Neural cell (in vitro differentiated cells): ENCODE results near the gene NPC1. TPM values are rescaled to one million over a fixed set of nuclear protein-coding genes. Genes with fewer than 3 reads are reported as not detected.
"Not testable (repeated sequence)": the region's sequence is repeated elsewhere in the genome, so short reads cannot be mapped to it uniquely, and the experiment has no call there.

ENCODE experiments used
- H2AFZ ChIP-seq: fragments of 200-600, 300-800 bp; sonication (generic), shearing (Covaris generic); 2 replicates; pipeline ENCODE4 v1.6.0; 2014; ENCODE audit warnings: low read depth, mild to moderate bottlenecking, antibody characterized with exemption, low read length, moderate library complexity
- H3F3A ChIP-seq: fragments of 200-600 bp; shearing (Covaris generic); 2 replicates; pipeline ENCODE4 v1.6.1; 2016; ENCODE audit warnings: mild to moderate bottlenecking, moderate library complexity, mixed read lengths, antibody characterized with exemption, low read length; ENCODE audit not compliant: insufficient read depth, poor library complexity, severe bottlenecking
- H3K27ac ChIP-seq: fragments of 200-600, 300-800 bp; sonication (generic), shearing (Covaris generic); 2 replicates; pipeline ENCODE4 v1.5.1; 2014; ENCODE audit warnings: mild to moderate bottlenecking, low read length, moderate library complexity
- H3K27me3 ChIP-seq: fragments of 300-800, 200-600 bp; sonication (generic), shearing (Covaris generic); 2 replicates; pipeline ENCODE4 v1.6.0; 2014; ENCODE audit warnings: mild to moderate bottlenecking, low read depth, low read length, moderate library complexity; ENCODE audit not compliant: insufficient read depth
- H3K36me3 ChIP-seq: fragments of 300-800, 200-600 bp; sonication (generic), shearing (Covaris generic); 2 replicates; pipeline ENCODE4 v1.5.1; 2014; ENCODE audit warnings: mild to moderate bottlenecking, antibody characterized with exemption, low read length, moderate library complexity; ENCODE audit not compliant: insufficient read depth
- H3K4me2 ChIP-seq: fragments of 300-800, 200-600 bp; sonication (generic), shearing (Covaris generic); 2 replicates; pipeline ENCODE4 v1.6.0; 2014; ENCODE audit warnings: mild to moderate bottlenecking, low read length
- H3K4me3 ChIP-seq: fragments of 300-800, 200-600 bp; sonication (generic), shearing (Covaris generic); 2 replicates; pipeline ENCODE4 v1.5.1; 2014; ENCODE audit warnings: mild to moderate bottlenecking, low read length, moderate library complexity
- H3K79me2 ChIP-seq: fragments of 200-600 bp; shearing (Covaris generic); replicated peaks from 2 replicates; pipeline ENCODE4 v1.6.0; 2014; ENCODE audit warnings: mild to moderate bottlenecking, low read length, moderate library complexity; ENCODE audit not compliant: insufficient read depth
- H3K9ac ChIP-seq: fragments of 300-800, 200-600 bp; sonication (generic), shearing (Covaris generic); 2 replicates; pipeline ENCODE4 v1.6.1; 2016; ENCODE audit warnings: mild to moderate bottlenecking, low read length, mixed read lengths
- H3K9me2 ChIP-seq: fragments of 200-600 bp; shearing (Covaris generic); 2 replicates; pipeline ENCODE4 v1.6.1; 2016; ENCODE audit warnings: mild to moderate bottlenecking, low read length, mixed read lengths; ENCODE audit not compliant: insufficient read depth
- H3K9me3 ChIP-seq: fragments of 200-600, 300-800 bp; sonication (generic), shearing (Covaris generic); 2 replicates; pipeline ENCODE4 v1.6.1; 2016; ENCODE audit warnings: mild to moderate bottlenecking, mixed run types, low read length, moderate library complexity, mixed read lengths
- H4K20me1 ChIP-seq: fragments of 200-600 bp; shearing (Covaris generic); 2 replicates; pipeline ENCODE4 v1.6.1; 2016; ENCODE audit warnings: mild to moderate bottlenecking, mixed run types; ENCODE audit not compliant: insufficient read depth
- EP300 ChIP-seq: fragments of 450-650 bp; conservative IDR thresholded peaks from 2 replicates; pipeline ENCODE4 v1.6.1; 2014; ENCODE audit warnings: antibody characterized with exemption, mild to moderate bottlenecking, moderate library complexity; ENCODE audit not compliant: poor library complexity, severe bottlenecking
- EZH2 ChIP-seq: fragments of 200-600, 300-800 bp; shearing (Covaris generic), sonication (generic); IDR thresholded peaks from 2 replicates; pipeline ENCODE4 v1.6.1; 2014; ENCODE audit warnings: antibody characterized with exemption, low read length, borderline replicate concordance, mild to moderate bottlenecking; ENCODE audit not compliant: insufficient read depth, poor library complexity, severe bottlenecking
- MXI1 ChIP-seq: fragments of 450-650 bp; conservative IDR thresholded peaks from 2 replicates; pipeline ENCODE4 v1.6.1; 2014; ENCODE audit warnings: antibody characterized with exemption, mild to moderate bottlenecking; ENCODE audit not compliant: poor library complexity, severe bottlenecking
- POLR2AphosphoS5 ChIP-seq: IDR thresholded peaks from 2 replicates; pipeline ENCODE4 v1.6.1; 2012
- RAD21 ChIP-seq: fragments of 450-650 bp; conservative IDR thresholded peaks from 2 replicates; pipeline ENCODE4 v1.6.1; 2014; ENCODE audit warnings: antibody characterized with exemption, mild to moderate bottlenecking, moderate library complexity
- SMC3 ChIP-seq: fragments of 450-650 bp; conservative IDR thresholded peaks from 2 replicates; pipeline ENCODE4 v1.6.1; 2014; ENCODE audit warnings: antibody characterized with exemption, mild to moderate bottlenecking, moderate library complexity; ENCODE audit not compliant: poor library complexity
- TAF1 ChIP-seq: IDR thresholded peaks from 2 replicates; pipeline ENCODE4 v1.6.1; 2012; ENCODE audit warnings: low read depth
- polyA plus RNA-seq: library from polyadenylated mRNA; depleted of rRNA; stranded (reverse); fragments of >200 nt; gene quantifications from 2 replicates; pipeline ENCODE4 v1.2.3, GENCODE V29; 2014
- TF ChIP-seq, protein P1 (sequence below): IDR thresholded peaks from 2 replicates; pipeline ENCODE4 v1.6.1; 2012; ENCODE audit warnings: borderline replicate concordance
- TF ChIP-seq, protein P2 (sequence below): fragments of 450-650 bp; IDR thresholded peaks from 2 replicates; pipeline ENCODE4 v1.5.1; 2014; ENCODE audit warnings: antibody characterized with exemption, mild to moderate bottlenecking, moderate library complexity; ENCODE audit not compliant: poor library complexity, severe bottlenecking

NPC1 gene
- polyA plus RNA-seq, 1 donor from 2014 or later: 20.9 TPM

DNA sequence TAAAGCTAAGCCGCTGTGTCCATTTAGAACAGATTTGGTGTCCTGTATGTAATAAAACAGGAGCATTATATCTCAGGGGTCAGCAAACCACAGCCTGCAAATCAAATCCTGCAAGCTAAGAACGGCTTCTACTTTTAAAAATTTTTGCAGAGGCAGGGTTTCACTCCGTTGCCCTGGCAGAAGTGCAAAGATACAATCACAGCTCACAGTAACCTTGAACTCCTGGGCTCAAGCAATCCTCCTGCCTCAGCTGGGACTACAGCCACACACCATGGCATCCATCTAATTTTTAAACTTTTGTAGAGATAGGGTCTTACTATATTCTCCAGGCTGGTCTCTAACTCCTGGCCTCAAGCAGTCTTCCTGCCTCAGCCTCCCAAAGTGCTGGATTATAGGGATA is 28.6 kb upstream of the NPC1 start:
- no peak overlapping the region for H3K4me3 ChIP-seq
- H3K27me3 ChIP-seq: peaks cover 15% of the 10 kb centered on the region
- no peaks in the 10 kb centered on the region for H4K20me1 ChIP-seq
- TF ChIP-seq POLR2AphosphoS5: no peak
- no peak for TF ChIP-seq TAF1
- TF ChIP-seq, protein P1, sequence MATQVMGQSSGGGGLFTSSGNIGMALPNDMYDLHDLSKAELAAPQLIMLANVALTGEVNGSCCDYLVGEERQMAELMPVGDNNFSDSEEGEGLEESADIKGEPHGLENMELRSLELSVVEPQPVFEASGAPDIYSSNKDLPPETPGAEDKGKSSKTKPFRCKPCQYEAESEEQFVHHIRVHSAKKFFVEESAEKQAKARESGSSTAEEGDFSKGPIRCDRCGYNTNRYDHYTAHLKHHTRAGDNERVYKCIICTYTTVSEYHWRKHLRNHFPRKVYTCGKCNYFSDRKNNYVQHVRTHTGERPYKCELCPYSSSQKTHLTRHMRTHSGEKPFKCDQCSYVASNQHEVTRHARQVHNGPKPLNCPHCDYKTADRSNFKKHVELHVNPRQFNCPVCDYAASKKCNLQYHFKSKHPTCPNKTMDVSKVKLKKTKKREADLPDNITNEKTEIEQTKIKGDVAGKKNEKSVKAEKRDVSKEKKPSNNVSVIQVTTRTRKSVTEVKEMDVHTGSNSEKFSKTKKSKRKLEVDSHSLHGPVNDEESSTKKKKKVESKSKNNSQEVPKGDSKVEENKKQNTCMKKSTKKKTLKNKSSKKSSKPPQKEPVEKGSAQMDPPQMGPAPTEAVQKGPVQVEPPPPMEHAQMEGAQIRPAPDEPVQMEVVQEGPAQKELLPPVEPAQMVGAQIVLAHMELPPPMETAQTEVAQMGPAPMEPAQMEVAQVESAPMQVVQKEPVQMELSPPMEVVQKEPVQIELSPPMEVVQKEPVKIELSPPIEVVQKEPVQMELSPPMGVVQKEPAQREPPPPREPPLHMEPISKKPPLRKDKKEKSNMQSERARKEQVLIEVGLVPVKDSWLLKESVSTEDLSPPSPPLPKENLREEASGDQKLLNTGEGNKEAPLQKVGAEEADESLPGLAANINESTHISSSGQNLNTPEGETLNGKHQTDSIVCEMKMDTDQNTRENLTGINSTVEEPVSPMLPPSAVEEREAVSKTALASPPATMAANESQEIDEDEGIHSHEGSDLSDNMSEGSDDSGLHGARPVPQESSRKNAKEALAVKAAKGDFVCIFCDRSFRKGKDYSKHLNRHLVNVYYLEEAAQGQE: no peak
- no peak for TF ChIP-seq MXI1
- TF ChIP-seq RAD21: no peak
- TF ChIP-seq, protein P2, sequence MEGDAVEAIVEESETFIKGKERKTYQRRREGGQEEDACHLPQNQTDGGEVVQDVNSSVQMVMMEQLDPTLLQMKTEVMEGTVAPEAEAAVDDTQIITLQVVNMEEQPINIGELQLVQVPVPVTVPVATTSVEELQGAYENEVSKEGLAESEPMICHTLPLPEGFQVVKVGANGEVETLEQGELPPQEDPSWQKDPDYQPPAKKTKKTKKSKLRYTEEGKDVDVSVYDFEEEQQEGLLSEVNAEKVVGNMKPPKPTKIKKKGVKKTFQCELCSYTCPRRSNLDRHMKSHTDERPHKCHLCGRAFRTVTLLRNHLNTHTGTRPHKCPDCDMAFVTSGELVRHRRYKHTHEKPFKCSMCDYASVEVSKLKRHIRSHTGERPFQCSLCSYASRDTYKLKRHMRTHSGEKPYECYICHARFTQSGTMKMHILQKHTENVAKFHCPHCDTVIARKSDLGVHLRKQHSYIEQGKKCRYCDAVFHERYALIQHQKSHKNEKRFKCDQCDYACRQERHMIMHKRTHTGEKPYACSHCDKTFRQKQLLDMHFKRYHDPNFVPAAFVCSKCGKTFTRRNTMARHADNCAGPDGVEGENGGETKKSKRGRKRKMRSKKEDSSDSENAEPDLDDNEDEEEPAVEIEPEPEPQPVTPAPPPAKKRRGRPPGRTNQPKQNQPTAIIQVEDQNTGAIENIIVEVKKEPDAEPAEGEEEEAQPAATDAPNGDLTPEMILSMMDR: no peak
- TF ChIP-seq EZH2: no peak
- TF ChIP-seq EP300: no peak
- no peak for TF ChIP-seq SMC3
- H3K9me2 ChIP-seq: no peaks in the 10 kb centered on the region
- no peaks in the 10 kb centered on the region for H3K79me2 ChIP-seq
- H3K9ac ChIP-seq: no peak overlapping the region
- H3F3A ChIP-seq: no peaks in the 10 kb centered on the region
- no peaks in the 10 kb centered on the region for H3K9me3 ChIP-seq
- no peak overlapping the region for H2AFZ ChIP-seq
- H3K4me2 ChIP-seq: no peak overlapping the region
- H3K36me3 ChIP-seq: no peaks in the 10 kb centered on the region
- H3K27ac ChIP-seq: no peak overlapping the region

DNA sequence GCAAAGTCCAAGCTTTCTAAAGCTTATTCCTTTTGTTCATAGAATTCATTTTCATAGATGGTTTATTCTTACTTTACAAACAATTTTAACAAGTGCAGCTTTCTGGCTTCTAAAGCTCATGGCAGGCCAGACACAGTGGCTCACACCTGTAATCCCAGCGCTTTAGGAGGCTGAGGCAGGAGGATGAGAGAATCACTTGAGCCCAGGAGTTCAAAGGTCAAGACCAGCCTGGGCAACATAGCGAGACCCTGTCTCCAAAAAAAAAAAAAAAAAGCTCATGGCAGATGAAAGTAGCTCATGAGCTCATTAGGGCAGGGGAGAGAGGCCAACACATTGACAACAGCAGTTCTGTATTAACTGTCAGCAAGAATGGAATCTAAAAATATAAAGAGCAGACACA is 28.1 kb upstream of the NPC1 start:
- no peak overlapping the region for H3K4me2 ChIP-seq
- no peaks in the 10 kb centered on the region for H3K9me3 ChIP-seq
- no peaks in the 10 kb centered on the region for H3K79me2 ChIP-seq
- no peak overlapping the region for H3K9ac ChIP-seq
- H3K27ac ChIP-seq: no peak overlapping the region
- TF ChIP-seq EZH2 (no peak), POLR2AphosphoS5 (no peak), RAD21 (no peak), SMC3 (no peak), MXI1 (no peak), TAF1 (no peak), EP300 (no peak)
- TF ChIP-seq, protein P2: no peak
- TF ChIP-seq, protein P1: no peak
- H4K20me1 ChIP-seq: no peaks in the 10 kb centered on the region
- H2AFZ ChIP-seq: no peak overlapping the region
- no peak overlapping the region for H3K4me3 ChIP-seq
- peaks cover 10% of the 10 kb centered on the region for H3K27me3 ChIP-seq
- H3F3A ChIP-seq: no peaks in the 10 kb centered on the region
- no peaks in the 10 kb centered on the region for H3K36me3 ChIP-seq
- H3K9me2 ChIP-seq: no peaks in the 10 kb centered on the region

DNA sequence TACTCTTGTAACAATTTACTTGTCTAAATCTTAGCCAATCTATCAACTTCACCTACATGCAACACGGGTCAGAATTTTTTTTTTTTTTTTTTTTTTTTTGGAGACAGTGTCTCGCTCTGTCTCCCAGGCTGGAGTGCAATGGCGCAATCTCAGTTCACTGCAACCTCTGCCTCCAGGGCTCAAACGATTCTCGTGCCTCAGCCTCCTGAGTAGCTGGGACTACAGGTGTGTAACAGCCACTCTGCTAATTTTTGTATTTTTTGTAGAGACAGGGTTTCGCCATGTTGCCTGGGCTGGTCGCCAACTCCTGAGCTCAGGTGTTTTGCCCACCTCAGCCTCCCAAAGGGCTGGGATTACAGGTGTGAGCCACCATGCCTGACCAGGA is 26.8 kb upstream of the NPC1 start:
- not testable (repeated sequence) for H3K4me2 ChIP-seq, H3K36me3 ChIP-seq, H3K9me2 ChIP-seq, H3K79me2 ChIP-seq, H3K27me3 ChIP-seq, H3K4me3 ChIP-seq, H3F3A ChIP-seq, H2AFZ ChIP-seq, H3K9me3 ChIP-seq, H4K20me1 ChIP-seq, H3K27ac ChIP-seq, H3K9ac ChIP-seq
